HFF-Myc (cell line): Measurements from ENCODE around the gene DENND2A.
A peak's percentile ranks its signal among the peaks of the same experiment; 100 is the strongest.

Experiments used
- DNase-seq: peaks from one replicate; pipeline ENCODE4 v3.0.0-alpha.2; 2011; ENCODE audit warnings: low read depth; ENCODE audit errors: extremely low read depth
- H3K4me3 ChIP-seq: replicated peaks from 2 replicates; pipeline ENCODE4 v1.5.1; 2011; ENCODE audit warnings: low read depth, mild to moderate bottlenecking, control low read depth, low read length
- CTCF ChIP-seq: IDR thresholded peaks from 2 replicates; pipeline ENCODE4 v1.5.1; 2012; ENCODE audit warnings: mild to moderate bottlenecking, low read depth, low read length, control low read depth; ENCODE audit errors: missing control alignments

The DENND2A gene

GRCh38 chr7:140640727-140641523 lies at the start of gene DENND2A:
DENND2A (minus strand) TSS chr7:140640813; CDS start chr7:140602397, 38,416 bp downstream.
- no peak for TF ChIP-seq CTCF
- DNase-seq = no peak
- peak within 1 kb of the TSS; percentile 58 for H3K4me3 ChIP-seq

- H3K4me3 ChIP-seq = no peak overlapping the region
- no peak for DNase-seq
- no peak for TF ChIP-seq CTCF
These were observed 48.9 kb upstream of the DENND2A start for GRCh38 chr7:140689199-140690152.

- no peak for DNase-seq
- TF ChIP-seq CTCF = no peak
- H3K4me3 ChIP-seq = no peak overlapping the region
These were observed 47.7 kb upstream of the DENND2A start for GRCh38 chr7:140688341-140688740.

- no peak for TF ChIP-seq CTCF
- no peak overlapping the region for H3K4me3 ChIP-seq
- no peak for DNase-seq
These were observed 46.3 kb upstream of the DENND2A start for GRCh38 chr7:140686921-140687320.

- no peak for DNase-seq
- TF ChIP-seq CTCF = no peak
- no peak overlapping the region for H3K4me3 ChIP-seq
These were observed 44.9 kb upstream of the DENND2A start for GRCh38 chr7:140685407-140686087.

- no peak overlapping the region for H3K4me3 ChIP-seq
- DNase-seq = no peak
- TF ChIP-seq CTCF = no peak
These were observed 43.7 kb upstream of the DENND2A start for GRCh38 chr7:140684066-140684950.
